Psoas muscle (tissue), 8 donors: ENCODE results near the gene MEST. TPM values are rescaled to one million over a fixed set of nuclear protein-coding genes. Genes with fewer than 3 reads are reported as not detected.
"Not testable (repeated sequence)": the region's sequence is repeated elsewhere in the genome, so short reads cannot be mapped to it uniquely, and the experiment has no call there.

Experiments
- ATAC-seq, 4 donors: fragments of 200-7000 bp; cut with Tn5 transposase; one replicate each; pipeline ENCODE4 v1.9.1; 2020; ENCODE audit warnings: moderate library complexity in 3 of 4, mild to moderate bottlenecking in 2 of 4
- DNase-seq, 2 donors: peaks; one replicate each; pipeline ENCODE4 v3.0.0-alpha.2; 2020
- H3K27ac ChIP-seq: fragments of 200-600 bp; one replicate; pipeline ENCODE4 v1.8.0; 2022
- H3K27me3 ChIP-seq, 3 donors: fragments of 200-600 bp in 1 of 3; one replicate each; pipeline versions ENCODE4 v1.6.1 to v1.8.0; 2013 to 2022; ENCODE audit warnings: low read length in 2 of 3, mild to moderate bottlenecking in 2 of 3, moderate library complexity in 1 of 3; ENCODE audit not compliant: insufficient read depth in 3 of 3
- H3K36me3 ChIP-seq, 2 donors: fragments of 200-600 bp in 1 of 2; one replicate each; pipeline versions ENCODE4 v1.6.1 to v1.8.0; 2013 to 2022; ENCODE audit warnings: low read depth in 1 of 2, mild to moderate bottlenecking in 1 of 2, moderate library complexity in 1 of 2; ENCODE audit not compliant: insufficient read depth in 1 of 2
- H3K4me1 ChIP-seq: fragments of 200-600 bp; one replicate; pipeline ENCODE4 v1.8.0; 2022
- H3K4me3 ChIP-seq: fragments of 200-600 bp; one replicate; pipeline ENCODE4 v1.8.0; 2022; ENCODE audit warnings: mild to moderate bottlenecking
- H3K9me3 ChIP-seq: fragments of 200-600 bp; one replicate; pipeline ENCODE4 v1.8.0; 2022
- CTCF ChIP-seq: fragments of 200-600 bp; IDR thresholded peaks from one replicate; pipeline ENCODE4 v1.8.0; 2022; ENCODE audit warnings: antibody characterized with exemption
- WGBS, 3 donors: extraction: QIAGEN DNeasy Blood & Tissue Kit; methylation state at CpG; one replicate each; pipeline versions ENCODE4 v1.1.6 to v1.1.7; 2013; 5-methylcytosine and 5-hydroxymethylcytosine counted together
- intact Hi-C, 2 donors: fragments of 100-400 bp; cut with DNase I; formaldehyde crosslinking; loops; one replicate each; pipeline versions ENCODE4 v1.11.0 to v1.14.2; 2022
- polyA plus RNA-seq, 3 donors: library from polyadenylated mRNA; stranded (reverse); fragments of 200-250 nt; gene quantifications; one replicate each; pipeline ENCODE4 v1.2.3, GENCODE V29; 2013
- total RNA-seq, 4 donors: library from RNA; stranded (reverse); fragmentation: NEBNext Ultra II Directional in 2 of 4; extraction: Animal tissue kit (Norgen Biotek cat#: 25700) in 2 of 4; gene quantifications; one replicate each; pipeline versions ENCODE4 v1.2.1 to v1.2.4, GENCODE V29; 2021 to 2023
- donor health status: healthy with polysubstance abuse.
- donor health status: DM: no; HTN: no; CAD: no; lungs with moderate emphysema.
- donor health status: Bipolar disorder and iron deficiency.
- donor health status: healthy.
- donor health status: DM: yes; HTN: yes; CAD: no.
- donor health status: DM: no; HTN: no; CAD: no.
- donor health status: DM: no; HTN: no; CAD: no.
- donor health status: DM: yes; HTN: yes; CAD: no.

The MEST gene
- total and polyA plus RNA-seq, 7 donors = 2.8 to 12.6 (median 5.2) TPM

GRCh38 chr7:130529417-130529816 is 37.5 kb downstream of the MEST start:
- no peak overlapping the region for H3K27ac ChIP-seq
- no peak overlapping the region for H3K4me3 ChIP-seq
- H3K36me3 ChIP-seq = peaks cover 0 to 10% of the 10 kb centered on the region in 2 donors
- no peak for ATAC-seq
- DNase-seq = no peak
- intact Hi-C loops = no loop called here
- no peak for TF ChIP-seq CTCF
- no peaks in the 10 kb centered on the region for H3K4me1 ChIP-seq
- H3K27me3 ChIP-seq = no peaks in the 10 kb centered on the region
- no peaks in the 10 kb centered on the region for H3K9me3 ChIP-seq
- WGBS, 3 donors = 95 to 98% (median 97%) methylated on average over 2 of the region's 2 CpGs

GRCh38 chr7:130537894-130538293 is 46.0 kb downstream of the MEST start:
- H3K9me3 ChIP-seq, H3K27ac ChIP-seq, H3K27me3 ChIP-seq, H3K4me1 ChIP-seq, H3K36me3 ChIP-seq, intact Hi-C loops, DNase-seq, H3K4me3 ChIP-seq, ATAC-seq: not testable (repeated sequence)
- 83 to 94% (median 85%) methylated on average over 6 of the region's 6 CpGs for WGBS, 3 donors

GRCh38 chr7:130541287-130541686 is 49.4 kb downstream of the MEST start:
- ATAC-seq, H3K4me1 ChIP-seq, DNase-seq, H3K9me3 ChIP-seq, H3K36me3 ChIP-seq, intact Hi-C loops, H3K27ac ChIP-seq, H3K27me3 ChIP-seq, H3K4me3 ChIP-seq: not testable (repeated sequence)
- WGBS, 3 donors = 87 to 90% (median 90%) methylated on average over 7 of the region's 7 CpGs

DNA sequence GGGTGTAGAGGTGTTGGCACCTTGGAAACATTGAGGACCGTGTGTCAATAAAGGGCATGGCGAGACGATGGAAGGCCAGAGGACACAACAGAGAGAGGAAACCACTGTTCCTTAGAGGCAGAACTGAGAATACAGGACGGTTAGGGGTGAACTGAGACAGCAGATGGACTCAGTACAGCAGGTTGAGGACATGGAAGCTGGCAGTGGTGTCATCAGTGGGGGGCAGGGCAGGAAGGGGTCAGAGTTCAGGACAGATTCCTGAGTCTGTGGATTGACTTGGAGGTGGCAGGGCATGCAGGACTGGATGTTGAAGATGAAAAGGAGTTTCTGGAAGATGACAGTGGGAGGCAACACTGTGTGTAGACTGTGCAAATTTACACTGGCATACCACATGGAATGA is 50.4 kb downstream of the MEST start:
- H3K4me3 ChIP-seq, H3K4me1 ChIP-seq, intact Hi-C loops, H3K27ac ChIP-seq, H3K9me3 ChIP-seq, ATAC-seq, H3K27me3 ChIP-seq, DNase-seq: not testable (repeated sequence)
- whole genome bisulfite sequencing, 3 donors = 69 to 86% (median 75%) methylated on average over 4 of the region's 4 CpGs
- H3K36me3 ChIP-seq = peaks cover 0 to 12% of the 10 kb centered on the region in 2 donors

DNA sequence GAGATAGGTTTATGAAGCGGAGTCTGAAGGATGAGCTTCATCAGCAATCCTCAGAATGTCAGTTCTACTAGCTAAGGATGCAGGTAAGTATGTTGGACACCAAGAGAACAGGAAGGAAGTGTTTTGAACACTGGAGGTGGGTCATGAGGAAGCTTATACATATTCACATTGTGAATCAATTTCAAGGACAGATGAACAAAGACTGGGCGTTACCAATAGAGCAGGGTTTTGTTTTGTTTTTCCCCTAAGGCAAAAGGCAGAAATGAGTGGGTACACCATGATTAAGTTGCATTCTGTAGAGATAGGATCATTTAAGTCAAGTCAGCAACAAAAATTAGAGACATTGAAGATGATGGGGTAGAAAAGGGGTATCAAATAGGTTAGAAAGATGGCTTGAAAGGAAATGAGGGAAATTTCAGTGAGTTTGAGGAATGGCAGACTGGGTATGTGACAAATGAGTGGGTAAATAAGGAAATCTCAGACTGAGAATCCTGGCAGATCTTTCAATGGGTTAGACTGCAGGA is 51.7 kb downstream of the MEST start:
- peaks cover 0 to 24% of the 10 kb centered on the region in 2 donors for H3K36me3 ChIP-seq
- no peak overlapping the region for H3K27ac ChIP-seq
- ATAC-seq = no peak
- 92 to 95% (median 93%) methylated on average over 2 of the region's 2 CpGs for whole genome bisulfite sequencing, 3 donors
- no peak overlapping the region for H3K4me3 ChIP-seq
- TF ChIP-seq CTCF = no peak
- DNase-seq = no peak
- H3K27me3 ChIP-seq = no peaks in the 10 kb centered on the region
- no peaks in the 10 kb centered on the region for H3K4me1 ChIP-seq
- intact Hi-C loops = no loop called here
- H3K9me3 ChIP-seq = no peaks in the 10 kb centered on the region

DNA sequence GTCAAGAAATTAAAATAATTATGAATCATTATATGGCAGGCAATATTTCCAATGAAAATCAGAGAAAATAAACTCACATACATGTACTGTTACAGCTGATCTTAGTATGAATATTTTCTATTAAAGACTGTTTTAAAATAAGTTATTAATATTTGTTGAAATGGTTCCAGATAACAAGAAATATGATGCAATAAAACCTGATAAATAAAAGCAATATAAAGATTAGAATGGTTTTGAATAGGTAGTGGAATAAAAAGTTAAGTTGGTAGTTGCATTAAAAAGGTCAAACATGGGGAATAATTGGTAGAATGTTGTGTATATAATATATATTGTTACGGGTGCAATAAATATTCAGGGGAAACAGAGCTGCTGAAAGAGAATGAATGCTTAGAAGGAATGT is 52.5 kb downstream of the MEST start:
- no peak for DNase-seq
- Histone ChIP-seq H3K4me1 (no peaks in the 10 kb centered on the region), H3K27ac (no peak overlapping the region), H3K4me3 (no peak overlapping the region), H3K9me3 (no peaks in the 10 kb centered on the region), H3K36me3 (peaks cover 0 to 30% of the 10 kb centered on the region in 2 donors), H3K27me3 (no peaks in the 10 kb centered on the region)
- intact Hi-C loops = no loop called here
- ATAC-seq = no peak
- WGBS, 3 donors = 96 to 100% (median 98%) methylated on average over 1 of the region's 1 CpG
- no peak for TF ChIP-seq CTCF
